ENCODE data around the gene COL18A1.
"Not testable (repeated sequence)": the region's sequence is repeated elsewhere in the genome, so short reads cannot be mapped to it uniquely, and the experiment has no call there.

COL18A1 gene

GRCh38 chr21:45513741-45514310 lies 108.9 kb downstream of the COL18A1 start:
- no peak for DNase-seq (ENCODE audit: extremely low read depth in 1 of 2, low read depth in 1 of 2)

- DNase-seq (ENCODE audit: extremely low read depth in 1 of 2, low read depth in 1 of 2) = no peak
Observed at GRCh38 chr21:45514311-45515021, 109.5 kb downstream of the COL18A1 start.

GRCh38 chr21:45515241-45516061 lies 110.5 kb downstream of the COL18A1 start:
- no peak for DNase-seq (ENCODE audit: extremely low read depth in 1 of 2, low read depth in 1 of 2)

GRCh38 chr21:45516071-45516670 lies 111.2 kb downstream of the COL18A1 start:
- DNase-seq (ENCODE audit: extremely low read depth in 1 of 2, low read depth in 1 of 2) = no peak

DNA sequence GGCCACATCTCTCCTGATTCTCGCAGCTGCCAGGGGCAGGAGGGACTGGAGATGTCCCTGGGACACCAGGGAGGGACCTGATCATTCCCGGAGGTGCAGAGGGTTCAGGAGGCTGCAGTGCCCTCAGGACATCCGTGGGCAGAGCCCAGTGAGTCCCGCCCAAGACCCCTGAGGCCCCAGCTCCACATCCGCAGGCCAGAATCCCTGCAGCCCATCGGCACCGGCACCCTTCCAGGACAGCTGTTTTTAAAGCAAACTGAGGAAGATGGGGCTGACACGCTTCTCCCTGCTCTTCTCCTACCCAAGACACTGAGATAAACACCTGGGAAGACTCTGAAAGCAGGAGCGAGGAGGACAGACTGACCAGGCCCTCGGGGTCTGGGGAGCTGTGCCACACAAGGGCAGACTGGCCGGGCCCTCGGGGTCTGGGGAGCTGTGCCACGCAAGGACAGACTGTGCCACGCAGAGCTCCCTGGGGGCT lies 111.7 kb downstream of the COL18A1 start:
- no peak for DNase-seq (ENCODE audit: extremely low read depth in 1 of 2, low read depth in 1 of 2)

DNA sequence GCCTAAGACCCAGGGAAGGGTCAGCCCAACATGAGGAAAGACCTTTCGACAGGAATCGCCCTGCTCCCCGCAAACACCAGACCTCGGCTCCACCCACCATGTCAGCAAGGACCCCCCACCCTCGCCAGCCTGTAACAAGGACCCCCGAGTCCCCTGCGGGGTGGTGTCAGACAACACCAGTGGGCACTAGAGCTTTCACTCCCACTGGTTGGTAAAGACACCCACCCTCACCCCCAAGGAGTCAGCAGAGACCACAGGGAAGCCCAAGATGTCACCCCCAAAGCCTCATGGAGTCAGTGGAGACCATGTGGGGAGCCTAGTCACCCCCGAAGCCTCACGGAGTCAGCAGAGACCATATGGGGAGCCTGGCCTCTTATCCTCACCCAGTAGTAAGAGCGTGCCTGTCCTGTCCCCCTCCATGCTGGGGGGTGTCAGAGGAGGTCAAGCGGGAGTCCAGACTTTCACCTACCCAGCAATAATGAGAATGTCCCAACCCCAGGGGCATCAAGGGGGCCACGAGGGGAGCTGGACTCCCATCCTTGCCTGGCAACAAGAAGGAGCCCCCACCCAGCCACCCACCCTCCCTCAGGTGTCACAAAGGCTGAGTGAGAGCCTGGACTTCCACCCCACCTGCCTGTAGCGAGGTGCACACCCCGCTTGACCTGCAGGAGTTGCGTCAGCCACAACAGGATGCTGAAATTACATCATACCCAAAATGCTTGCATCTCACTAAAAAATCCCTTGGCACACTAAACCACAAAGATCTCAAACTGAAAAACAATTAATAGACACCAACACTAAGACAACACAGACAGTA lies 112.5 kb downstream of the COL18A1 start:
- DNase-seq (ENCODE audit: extremely low read depth in 1 of 2, low read depth in 1 of 2) = no peak

DNA sequence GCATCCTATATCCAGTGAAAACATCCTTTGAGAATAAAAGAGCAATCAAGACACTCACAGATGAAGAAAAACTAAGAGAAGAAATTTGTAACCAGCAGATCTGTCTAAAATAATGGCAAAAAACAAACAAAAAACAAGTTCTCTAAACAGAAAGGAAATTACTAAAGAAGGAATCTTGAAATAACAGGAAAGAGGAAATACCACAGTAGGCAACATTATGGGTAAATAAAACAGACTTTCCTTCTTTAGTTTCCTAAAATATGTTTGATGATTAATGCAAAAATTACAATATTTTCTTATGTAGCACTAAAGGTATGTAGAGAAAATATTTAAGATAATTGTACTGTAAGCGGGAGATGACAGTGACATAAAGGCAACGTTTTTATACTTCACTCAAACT lies 113.8 kb downstream of the COL18A1 start:
- DNase-seq (ENCODE audit: extremely low read depth in 1 of 2, low read depth in 1 of 2) = no peak

DNA sequence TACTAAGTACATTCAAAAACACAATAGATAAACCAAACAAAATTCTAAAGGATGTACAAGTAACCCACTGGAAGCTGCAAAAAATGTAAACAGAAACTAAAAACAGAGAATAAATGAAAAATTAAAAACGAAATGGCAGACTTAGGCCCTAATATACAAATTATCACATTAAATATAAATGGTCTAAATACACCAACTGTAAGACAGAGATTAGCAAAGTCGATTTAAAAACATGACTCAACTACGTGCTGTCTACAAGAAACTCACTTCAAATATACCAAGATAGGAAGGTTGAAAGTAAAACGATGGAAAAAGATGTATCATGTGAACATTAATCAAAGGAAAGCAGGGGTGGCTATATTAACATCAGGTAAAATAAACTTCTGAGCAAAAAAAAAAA lies 114.2 kb downstream of the COL18A1 start:
- DNase-seq (ENCODE audit: extremely low read depth in 1 of 2, low read depth in 1 of 2) = no peak

GRCh38 chr21:45521241-45521640 lies 116.3 kb downstream of the COL18A1 start:
- DNase-seq (ENCODE audit: extremely low read depth in 1 of 2, low read depth in 1 of 2) = no peak

- DNase-seq (ENCODE audit: extremely low read depth in 1 of 2, low read depth in 1 of 2) = no peak
Observed at GRCh38 chr21:45522381-45522780, 117.4 kb downstream of the COL18A1 start.

- DNase-seq (ENCODE audit: extremely low read depth in 1 of 2, low read depth in 1 of 2) = no peak
Observed at GRCh38 chr21:45522986-45523385, 118.0 kb downstream of the COL18A1 start.

DNA sequence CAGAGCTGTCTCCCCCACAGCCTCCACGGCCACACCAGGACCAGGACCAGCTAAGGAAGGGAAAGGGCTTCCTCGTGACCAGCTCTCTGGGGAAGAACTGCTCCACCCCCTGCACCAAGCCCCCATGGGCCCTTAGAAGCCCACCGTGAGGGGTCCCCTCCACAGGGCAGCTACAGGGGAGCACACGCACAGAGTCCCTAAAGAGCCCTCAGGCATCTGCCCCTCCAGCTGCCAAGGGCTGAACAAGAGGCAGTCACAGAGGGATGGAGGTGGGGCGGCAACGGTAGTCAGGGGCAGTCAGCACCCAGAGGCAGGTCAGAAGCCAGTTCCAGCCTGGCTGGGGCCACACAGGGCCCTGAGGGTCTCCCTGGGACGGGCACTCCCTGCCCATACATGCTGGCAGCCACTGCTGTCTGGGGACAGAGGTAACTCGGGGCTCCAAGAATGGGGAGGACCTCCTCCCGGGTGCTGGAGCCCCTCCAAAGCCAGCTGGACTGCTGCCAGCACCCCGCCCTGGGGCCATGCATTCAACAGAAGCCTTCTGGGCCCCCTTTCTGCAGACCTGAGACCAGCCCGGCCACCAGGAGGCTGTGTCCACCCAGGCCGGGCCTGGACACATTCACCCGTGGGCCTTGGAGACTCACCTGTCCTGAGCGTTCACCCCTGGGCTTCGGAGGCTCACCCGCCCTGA lies 118.6 kb downstream of the COL18A1 start:
- no peak for DNase-seq (ENCODE audit: extremely low read depth in 1 of 2, low read depth in 1 of 2)

GRCh38 chr21:45524756-45525152 lies 119.8 kb downstream of the COL18A1 start:
- no peak for DNase-seq (ENCODE audit: extremely low read depth in 1 of 2, low read depth in 1 of 2)

- no peak for DNase-seq (ENCODE audit: extremely low read depth in 1 of 2, low read depth in 1 of 2)
Observed at GRCh38 chr21:45525153-45525909, 120.4 kb downstream of the COL18A1 start.

- no peak for DNase-seq (ENCODE audit: extremely low read depth in 1 of 2, low read depth in 1 of 2)
Observed at GRCh38 chr21:45525910-45526306, 120.9 kb downstream of the COL18A1 start.

DNA sequence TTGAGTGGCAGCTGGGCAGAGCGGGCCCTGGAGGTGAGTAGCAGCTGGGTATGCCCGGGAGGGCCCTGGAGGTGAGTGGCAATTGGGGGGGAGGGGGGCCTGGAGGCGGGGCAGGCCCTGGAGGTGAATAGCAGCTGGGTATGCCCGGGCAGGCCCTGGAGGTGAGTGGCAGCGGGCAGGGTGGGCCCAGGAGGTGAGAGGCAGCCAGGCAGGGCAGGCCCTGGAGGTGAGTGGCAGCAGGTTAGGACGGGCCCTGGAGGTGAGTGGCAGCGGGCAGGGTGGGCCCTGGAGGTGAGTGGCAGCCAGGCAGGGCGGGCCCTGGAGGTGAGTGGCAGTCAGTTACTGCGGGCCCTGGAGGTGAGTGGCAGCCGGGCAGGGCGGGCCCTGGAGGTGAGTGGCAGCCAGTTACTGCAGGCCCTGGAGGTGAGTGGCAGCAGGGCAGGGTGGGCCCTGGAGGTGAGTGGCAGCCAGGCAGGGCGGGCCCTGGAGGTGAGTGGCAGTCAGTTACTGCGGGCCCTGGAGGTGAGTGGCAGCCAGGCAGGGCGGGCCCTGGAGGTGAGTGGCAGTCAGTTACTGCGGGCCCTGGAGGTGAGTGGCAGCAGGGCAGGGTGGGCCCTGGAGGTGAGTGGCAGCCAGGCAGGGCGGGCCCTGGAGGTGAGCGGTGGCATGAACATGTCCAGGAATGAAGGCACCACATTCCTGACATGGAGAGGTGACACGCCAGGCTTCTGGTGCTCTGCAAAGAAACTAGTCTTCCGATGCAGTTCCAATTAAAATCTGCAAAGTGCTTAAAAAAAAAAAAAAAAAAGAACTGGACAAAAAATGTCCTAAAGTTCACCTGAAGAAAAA lies 122.4 kb downstream of the COL18A1 start:
- DNase-seq (ENCODE audit: extremely low read depth in 1 of 2, low read depth in 1 of 2) = not testable (repeated sequence)

GRCh38 chr21:45528028-45528705 lies 123.2 kb downstream of the COL18A1 start:
- DNase-seq (ENCODE audit: extremely low read depth in 1 of 2, low read depth in 1 of 2) = no peak

Data from stimulated activated CD8-positive, alpha-beta memory T cell treated with anti-CD3 and anti-CD28 coated beads, Interleukin-7, amount 100 ng/mL, for 48 hours (primary cell).